Activated CD4-positive, alpha-beta T cell treated with anti-CD3 and anti-CD28 coated beads, Interleukin-2, amount 50 U/mL, for 24 hours (primary cell): Measurements from ENCODE around the gene FOXD4L3.
"Not testable (repeated sequence)": the region's sequence is repeated elsewhere in the genome, so short reads cannot be mapped to it uniquely, and the experiment has no call there.

ENCODE experiments used
- DNase-seq, 2 donors: peaks; one replicate each; pipeline ENCODE4 v3.0.0-alpha.2; 2020; ENCODE audit warnings: low read depth in 1 of 2, low spot score in 1 of 2

The FOXD4L3 gene

DNA sequence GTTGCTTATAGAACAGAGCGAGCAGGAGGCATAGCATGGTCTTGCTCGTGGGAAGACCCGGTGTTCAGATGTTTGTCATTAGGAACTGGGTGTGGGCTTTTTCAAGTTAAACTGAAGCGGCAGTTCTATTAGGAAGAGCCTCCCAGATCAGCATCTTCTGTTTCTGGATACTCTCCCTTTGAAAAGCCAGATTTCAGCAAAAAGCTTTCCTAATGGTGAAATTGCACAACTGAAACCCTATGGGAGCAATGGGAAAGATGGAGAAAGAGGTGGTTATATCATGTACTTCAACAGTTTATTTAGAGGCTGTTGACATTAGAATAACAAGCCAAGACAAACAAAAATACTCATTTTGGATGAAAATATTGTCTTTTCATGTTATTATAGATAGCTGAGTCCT is 41.3 kb downstream of the FOXD4L3 start:
- not testable (repeated sequence) for DNase-seq

DNA sequence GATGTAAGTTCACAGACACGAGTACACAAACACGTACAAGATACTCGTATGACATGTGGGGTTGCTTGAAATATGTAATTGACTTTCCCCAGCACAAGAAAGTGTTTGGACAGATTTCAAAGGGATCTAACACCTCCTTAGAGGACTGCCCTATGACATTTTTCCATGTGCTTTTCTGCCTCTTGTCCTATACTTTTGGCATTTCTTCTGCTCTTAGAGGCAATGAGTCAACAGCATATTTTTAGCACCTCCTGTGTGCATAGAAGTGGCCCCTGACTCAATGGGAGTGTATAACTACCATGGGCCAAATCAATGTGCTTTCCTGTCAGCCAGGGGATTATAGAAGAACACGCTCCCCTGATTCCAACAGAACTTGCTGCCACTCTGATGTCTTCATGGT is 49.0 kb downstream of the FOXD4L3 start:
- not testable (repeated sequence) for DNase-seq
